ENCODE measurements around the gene SLC30A5.

Gene SLC30A5

GRCh38 chr5:69167929-69168328 is 74.1 kb downstream of the SLC30A5 start:
- DNase-seq = no peak

- DNase-seq = no peak
These were observed 76.7 kb downstream of the SLC30A5 start for GRCh38 chr5:69170495-69170894.

GRCh38 chr5:69170969-69171368 is 77.2 kb downstream of the SLC30A5 start:
- no peak for DNase-seq

Measured in CD4-positive, alpha-beta T cell treated with Interferon gamma for 1 hour (primary cell).